IMR-90 (cell line): Measurements from ENCODE around the gene SLC7A10. TPM values are rescaled to one million over a fixed set of nuclear protein-coding genes. Genes with fewer than 3 reads are reported as not detected.

Experiments
- ATAC-seq: fragments of 200-7000 bp; cut with Tn5 transposase; 2 replicates; pipeline ENCODE4 v1.9.1; 2020; ENCODE audit warnings: low read depth, mild to moderate bottlenecking, moderate library complexity
- BruUV-seq: library from RNA; stranded (reverse); fragments of 400-500 nt; replicated peaks from 2 replicates; lab custom pipeline; 2021; lab: Mats Ljungman, UMichigan
- CTCF ChIA-PET: fragments of 300-600 bp; formaldehyde crosslinking; extraction: SDS; loops from one replicate; lab custom pipeline; 2021; ENCODE audit warnings: antibody characterized with exemption; lab: Yijun Ruan, JAX
- POLR2A ChIA-PET: fragments of 300-600 bp; sonication (Branson Sonifier 250); formaldehyde crosslinking; loops from one replicate; lab custom pipeline; 2022; ENCODE audit warnings: antibody characterized with exemption; ENCODE audit not compliant: unreplicated experiment; lab: Charles Lee
- DNase-seq: peaks from one replicate; pipeline ENCODE4 v3.0.0; 2013
- H2AFZ ChIP-seq: replicated peaks from 2 replicates; pipeline ENCODE3; 2013; ENCODE audit warnings: low read length, mild to moderate bottlenecking; ENCODE audit not compliant: poor library complexity
- H2AK5ac ChIP-seq: 2 replicates; pipeline ENCODE4 v1.6.1; 2013; ENCODE audit warnings: low read depth, low read length, inconsistent platforms
- H2AK9ac ChIP-seq: replicated peaks from 2 replicates; pipeline ENCODE3; 2013; ENCODE audit warnings: mild to moderate bottlenecking, low read depth, low read length, moderate library complexity; ENCODE audit not compliant: poor library complexity
- H2BK120ac ChIP-seq: 2 replicates; pipeline ENCODE4 v1.6.1; 2013; ENCODE audit warnings: low read depth, low read length, inconsistent platforms
- H2BK15ac ChIP-seq: 3 replicates; pipeline ENCODE4 v1.6.1; 2013; ENCODE audit warnings: low read depth, low read length, inconsistent platforms
- H2BK20ac ChIP-seq: 2 replicates; pipeline ENCODE4 v1.6.1; 2013; ENCODE audit warnings: low read depth, mild to moderate bottlenecking, inconsistent platforms, low read length, moderate library complexity
- H2BK5ac ChIP-seq: 2 replicates; pipeline ENCODE4 v1.6.1; 2013; ENCODE audit warnings: mild to moderate bottlenecking, low read depth, low read length, inconsistent platforms; ENCODE audit not compliant: poor library complexity, severe bottlenecking
- H3K14ac ChIP-seq: replicated peaks from 2 replicates; pipeline ENCODE4 v1.6.1; 2013; ENCODE audit warnings: low read depth, low read length, inconsistent platforms
- H3K18ac ChIP-seq: 2 replicates; pipeline ENCODE4 v1.6.1; 2013; ENCODE audit warnings: low read depth, low read length, control low read depth
- H3K23ac ChIP-seq: 2 replicates; pipeline ENCODE4 v1.6.1; 2013; ENCODE audit warnings: low read depth, low read length, inconsistent platforms
- H3K27ac ChIP-seq: 2 replicates; pipeline ENCODE4 v1.5.1; 2013; ENCODE audit warnings: mild to moderate bottlenecking, control low read depth, low read length; ENCODE audit not compliant: insufficient read depth
- H3K27me3 ChIP-seq: 2 replicates; pipeline ENCODE4 v1.6.1; 2013; ENCODE audit warnings: low read length; ENCODE audit not compliant: control insufficient read depth, insufficient read depth
- H3K36me3 ChIP-seq: 2 replicates; pipeline ENCODE4 v1.6.1; 2013; ENCODE audit warnings: low read length, mixed read lengths; ENCODE audit not compliant: control insufficient read depth, insufficient read depth
- H3K4ac ChIP-seq: 2 replicates; pipeline ENCODE4 v1.6.1; 2013; ENCODE audit warnings: low read depth, low read length, inconsistent platforms
- H3K4me1 ChIP-seq: 2 replicates; pipeline ENCODE4 v1.6.1; 2013; ENCODE audit warnings: low read length, mixed read lengths; ENCODE audit not compliant: control insufficient read depth, insufficient read depth
- H3K4me2 ChIP-seq: 2 replicates; pipeline ENCODE4 v1.6.1; 2013; ENCODE audit warnings: low read depth, mild to moderate bottlenecking, control low read depth, low read length, moderate library complexity
- H3K4me3 ChIP-seq: 2 replicates; pipeline ENCODE4 v1.5.1; 2013; ENCODE audit warnings: low read depth, mild to moderate bottlenecking, control low read depth, low read length, moderate library complexity; ENCODE audit not compliant: insufficient read depth
- H3K56ac ChIP-seq: 2 replicates; pipeline ENCODE4 v1.6.1; 2013; ENCODE audit warnings: low read length, inconsistent platforms; ENCODE audit not compliant: insufficient read depth; ENCODE audit errors: extremely low read depth
- H3K79me1 ChIP-seq, 2 experiments: 2 replicates each; pipeline ENCODE4 v1.6.1; 2013; ENCODE audit warnings: low read length in 2 of 2, inconsistent platforms in 1 of 2, low read depth in 1 of 2
- H3K9ac ChIP-seq: 2 replicates; pipeline ENCODE4 v1.6.1; 2013; ENCODE audit warnings: low read depth, low read length, control low read depth
- H3K9me1 ChIP-seq: 2 replicates; pipeline ENCODE4 v1.6.1; 2013; ENCODE audit warnings: low read length, inconsistent platforms; ENCODE audit not compliant: insufficient read depth
- H3K9me3 ChIP-seq: 2 replicates; pipeline ENCODE4 v1.6.1; 2013; ENCODE audit warnings: low read length; ENCODE audit not compliant: control insufficient read depth, insufficient read depth
- H4K20me1 ChIP-seq: 2 replicates; pipeline ENCODE4 v1.6.1; 2013; ENCODE audit warnings: low read length, inconsistent platforms; ENCODE audit not compliant: insufficient read depth
- H4K5ac ChIP-seq: 2 replicates; pipeline ENCODE4 v1.6.1; 2013; ENCODE audit warnings: mild to moderate bottlenecking, low read depth, low read length, control low read depth
- H4K8ac ChIP-seq, 2 experiments: 2 replicates each; pipeline ENCODE4 v1.6.1; 2013; ENCODE audit warnings: low read depth in 2 of 2, low read length in 2 of 2, control low read depth in 1 of 2, inconsistent platforms in 1 of 2
- H4K91ac ChIP-seq: 2 replicates; pipeline ENCODE4 v1.6.1; 2013; ENCODE audit warnings: low read depth, low read length, inconsistent platforms; ENCODE audit not compliant: insufficient read depth
- BHLHE40 ChIP-seq: fragments of 150-350 bp; IDR thresholded peaks from 2 replicates; pipeline ENCODE4 v1.6.1; 2016; ENCODE audit warnings: mild to moderate bottlenecking, low read depth, low read length
- CEBPB ChIP-seq: IDR thresholded peaks from 2 replicates; pipeline ENCODE4 v1.6.1; 2012; ENCODE audit warnings: low read depth, low read length, improper control_type of control experiment
- CHD1 ChIP-seq: IDR thresholded peaks from 2 replicates; pipeline ENCODE4 v1.6.1; 2012; ENCODE audit warnings: low read depth, low read length, improper control_type of control experiment
- ELK1 ChIP-seq: fragments of 150-350 bp; IDR thresholded peaks from 2 replicates; pipeline ENCODE4 v1.6.1; 2016; ENCODE audit warnings: low read depth, mild to moderate bottlenecking, low read length, moderate library complexity, borderline replicate concordance
- MAZ ChIP-seq: IDR thresholded peaks from 2 replicates; pipeline ENCODE4 v1.6.1; 2012; ENCODE audit warnings: low read depth, mild to moderate bottlenecking, low read length, improper control_type of control experiment, moderate library complexity, borderline replicate concordance
- MXI1 ChIP-seq: IDR thresholded peaks from 2 replicates; pipeline ENCODE4 v1.6.1; 2012; ENCODE audit warnings: low read depth, mild to moderate bottlenecking, low read length, moderate library complexity, borderline replicate concordance
- NFE2L2 ChIP-seq: fragments of 150-350 bp; IDR thresholded peaks from 2 replicates; pipeline ENCODE4 v1.6.1; 2016; ENCODE audit warnings: low read depth, mild to moderate bottlenecking, low read length
- POLR2A ChIP-seq: IDR thresholded peaks from 2 replicates; pipeline ENCODE4 v1.6.1; 2012; ENCODE audit warnings: mild to moderate bottlenecking, low read depth, low read length
- USF2 ChIP-seq: fragments of 150-350 bp; IDR thresholded peaks from 2 replicates; pipeline ENCODE4 v1.6.1; 2017; ENCODE audit warnings: mild to moderate bottlenecking, antibody characterized with exemption, low read length, low read depth
- WGBS, 2 experiments: methylation state at CpG; one replicate each; pipeline versions ENCODE4 v1.1.5 to v1.1.7; 2013; ENCODE audit warnings: missing lambda C conversion rate in 2 of 2; ENCODE audit not compliant: insufficient read length in 1 of 2; ENCODE audit errors: extremely low coverage in 2 of 2; 5-methylcytosine and 5-hydroxymethylcytosine counted together
- dilution Hi-C: fragments of 300-500 bp; cut with HindIII; formaldehyde crosslinking; loops from one replicate; pipeline ENCODE4 v1.14.3; 2018; ENCODE audit warnings: low sequenced_read_pairs; ENCODE audit not compliant: unreplicated experiment
- in situ Hi-C: fragments of 300-500 bp; cut with MboI; formaldehyde crosslinking; loops from 3 replicates; pipeline ENCODE4 v1.14.3; 2019; ENCODE audit warnings: low sequenced_read_pairs, inconsistent platforms, mixed read lengths
- intact Hi-C: fragments of 100-400 bp; cut with micrococcal nuclease; formaldehyde crosslinking; loops from 2 replicates; pipeline ENCODE4 v1.10.0; 2022
- polyA plus RNA-seq, 3 experiments: library from polyadenylated mRNA; depleted of rRNA; stranded (reverse); fragments of >200 nt; gene quantifications; 2 replicates each; pipeline ENCODE4 v1.2.3, GENCODE V29; 2012; ENCODE audit warnings: low replicate concordance in 1 of 3
- total RNA-seq: library from RNA; depleted of rRNA; stranded (reverse); fragments of >200 nt; gene quantifications from 2 replicates; pipeline ENCODE4 v1.2.3, GENCODE V29; 2012
- TF ChIP-seq, protein P1 (sequence below): conservative IDR thresholded peaks from 2 replicates; pipeline ENCODE4 v1.5.1; 2012; ENCODE audit warnings: mild to moderate bottlenecking, low read depth, low read length, improper control_type of control experiment

The SLC7A10 gene
- total and polyA plus RNA-seq, 2 of the 4 experiments (the other 2 are of a cell fraction): not detected

GRCh38 chr19:33186431-33187182, 39.0 kb downstream of the SLC7A10 start:
- H3K27me3 ChIP-seq: peaks cover 5% of the 10 kb centered on the region; the same call in 1 of the 2 replicates
- no peak overlapping the region for H4K5ac ChIP-seq
- intact Hi-C loops (no loop called here), in situ Hi-C loops (loop anchor here (10.0 kb wide), 1 partner anchor 52 kb away; the partner anchor contains the start of gene WDR88), dilution Hi-C loops (no loop called here)
- H3K9me1 ChIP-seq: no peaks in the 10 kb centered on the region
- H3K4me1 ChIP-seq: no peaks in the 10 kb centered on the region
- BruUV-seq: no TSS peak
- no peak overlapping the region for H3K23ac ChIP-seq
- no peak overlapping the region for H3K56ac ChIP-seq
- no peak overlapping the region for H2AK9ac ChIP-seq
- no peaks in the 10 kb centered on the region for H3K79me1 ChIP-seq
- no peak overlapping the region for H2BK5ac ChIP-seq
- no peak overlapping the region for H3K4me3 ChIP-seq
- H3K4ac ChIP-seq: no peak overlapping the region
- no peak overlapping the region for H3K9ac ChIP-seq
- H3K4me2 ChIP-seq: no peak overlapping the region
- ChIA-PET CTCF (interaction anchor here (1.3 kb wide), 1 partner anchor 10 kb away, joined by 8 read pairs; no protein-coding TSS in a partner anchor), POLR2A (no interaction called here)
- no peaks in the 10 kb centered on the region for H3K9me3 ChIP-seq
- no peak overlapping the region for H2AK5ac ChIP-seq
- no peak overlapping the region for H3K27ac ChIP-seq
- H2BK120ac ChIP-seq: no peak overlapping the region
- WGBS, 2 experiments: 40% methylated on average over 1 of the region's 11 CpGs; no CpG with 5 or more reads in 1 of the 2 experiments
- H4K8ac ChIP-seq: no peak overlapping the region
- no peak overlapping the region for H3K18ac ChIP-seq
- H4K91ac ChIP-seq: no peak overlapping the region
- DNase-seq (no peak), ATAC-seq (no peak)
- H3K36me3 ChIP-seq: no peaks in the 10 kb centered on the region
- H2BK20ac ChIP-seq: no peak overlapping the region
- H2AFZ ChIP-seq: no peak overlapping the region
- no peaks in the 10 kb centered on the region for H4K20me1 ChIP-seq
- no peak overlapping the region for H3K14ac ChIP-seq
- no peak overlapping the region for H2BK15ac ChIP-seq
- TF ChIP-seq CHD1 (no peak), POLR2A (no peak), BHLHE40 (no peak), NFE2L2 (no peak), ELK1 (no peak), MAZ (no peak), USF2 (no peak), MXI1 (no peak), CEBPB (no peak)
- TF ChIP-seq, protein P1, sequence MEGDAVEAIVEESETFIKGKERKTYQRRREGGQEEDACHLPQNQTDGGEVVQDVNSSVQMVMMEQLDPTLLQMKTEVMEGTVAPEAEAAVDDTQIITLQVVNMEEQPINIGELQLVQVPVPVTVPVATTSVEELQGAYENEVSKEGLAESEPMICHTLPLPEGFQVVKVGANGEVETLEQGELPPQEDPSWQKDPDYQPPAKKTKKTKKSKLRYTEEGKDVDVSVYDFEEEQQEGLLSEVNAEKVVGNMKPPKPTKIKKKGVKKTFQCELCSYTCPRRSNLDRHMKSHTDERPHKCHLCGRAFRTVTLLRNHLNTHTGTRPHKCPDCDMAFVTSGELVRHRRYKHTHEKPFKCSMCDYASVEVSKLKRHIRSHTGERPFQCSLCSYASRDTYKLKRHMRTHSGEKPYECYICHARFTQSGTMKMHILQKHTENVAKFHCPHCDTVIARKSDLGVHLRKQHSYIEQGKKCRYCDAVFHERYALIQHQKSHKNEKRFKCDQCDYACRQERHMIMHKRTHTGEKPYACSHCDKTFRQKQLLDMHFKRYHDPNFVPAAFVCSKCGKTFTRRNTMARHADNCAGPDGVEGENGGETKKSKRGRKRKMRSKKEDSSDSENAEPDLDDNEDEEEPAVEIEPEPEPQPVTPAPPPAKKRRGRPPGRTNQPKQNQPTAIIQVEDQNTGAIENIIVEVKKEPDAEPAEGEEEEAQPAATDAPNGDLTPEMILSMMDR: no peak
